WI38 (cell line): Measurements from ENCODE around the gene RNF125.

Experiments
- H3K4me3 ChIP-seq: 2 replicates; pipeline ENCODE4 v1.5.1; 2011; ENCODE audit warnings: low read depth, mild to moderate bottlenecking, control low read depth, low read length
- TF ChIP-seq, protein P1 (sequence below): IDR thresholded peaks from 2 replicates; pipeline ENCODE4 v1.5.1; 2012; ENCODE audit warnings: low read depth, mild to moderate bottlenecking, control low read depth, low read length

Gene RNF125

DNA sequence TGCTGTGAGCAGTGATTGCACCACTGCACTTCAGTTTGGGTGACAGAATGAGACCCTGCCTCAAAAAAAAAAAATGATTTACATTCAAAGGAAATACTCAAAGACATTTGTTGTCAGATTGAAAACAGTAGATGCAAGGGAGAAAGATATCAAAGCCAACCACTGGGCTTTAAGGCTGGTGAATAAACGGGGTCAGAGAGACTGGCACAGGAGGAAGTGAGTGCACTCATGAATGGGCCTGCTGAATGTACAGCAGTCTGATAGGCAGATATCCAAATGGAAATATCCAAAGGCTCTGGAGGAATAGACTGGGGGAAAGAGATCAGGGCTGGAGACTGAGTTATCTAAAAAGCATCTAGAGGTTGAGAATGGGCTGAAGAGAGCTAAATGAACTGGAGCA, 10.9 kb downstream of the RNF125 start:
- TF ChIP-seq, protein P1, sequence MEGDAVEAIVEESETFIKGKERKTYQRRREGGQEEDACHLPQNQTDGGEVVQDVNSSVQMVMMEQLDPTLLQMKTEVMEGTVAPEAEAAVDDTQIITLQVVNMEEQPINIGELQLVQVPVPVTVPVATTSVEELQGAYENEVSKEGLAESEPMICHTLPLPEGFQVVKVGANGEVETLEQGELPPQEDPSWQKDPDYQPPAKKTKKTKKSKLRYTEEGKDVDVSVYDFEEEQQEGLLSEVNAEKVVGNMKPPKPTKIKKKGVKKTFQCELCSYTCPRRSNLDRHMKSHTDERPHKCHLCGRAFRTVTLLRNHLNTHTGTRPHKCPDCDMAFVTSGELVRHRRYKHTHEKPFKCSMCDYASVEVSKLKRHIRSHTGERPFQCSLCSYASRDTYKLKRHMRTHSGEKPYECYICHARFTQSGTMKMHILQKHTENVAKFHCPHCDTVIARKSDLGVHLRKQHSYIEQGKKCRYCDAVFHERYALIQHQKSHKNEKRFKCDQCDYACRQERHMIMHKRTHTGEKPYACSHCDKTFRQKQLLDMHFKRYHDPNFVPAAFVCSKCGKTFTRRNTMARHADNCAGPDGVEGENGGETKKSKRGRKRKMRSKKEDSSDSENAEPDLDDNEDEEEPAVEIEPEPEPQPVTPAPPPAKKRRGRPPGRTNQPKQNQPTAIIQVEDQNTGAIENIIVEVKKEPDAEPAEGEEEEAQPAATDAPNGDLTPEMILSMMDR: no peak
- no peak overlapping the region for H3K4me3 ChIP-seq

DNA sequence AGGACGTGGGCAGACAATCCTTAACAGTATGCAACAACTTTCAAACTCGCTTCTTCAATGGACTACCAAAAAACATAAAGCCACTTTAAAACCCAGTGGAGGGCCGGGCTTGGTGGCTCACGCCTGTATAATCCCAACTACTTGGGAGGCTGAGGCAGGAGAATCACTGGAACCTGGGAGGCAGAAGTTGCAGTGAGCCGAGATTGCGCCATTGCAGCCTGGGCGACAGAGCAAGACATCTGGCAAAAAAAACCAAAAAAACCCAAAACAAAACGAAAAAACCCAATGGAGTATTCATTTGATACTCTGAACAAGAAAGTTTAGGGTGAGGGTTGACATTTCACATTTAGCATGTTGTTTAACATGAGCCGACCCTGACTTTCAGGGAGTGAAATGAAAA, 14.0 kb downstream of the RNF125 start:
- TF ChIP-seq, protein P1: no peak

DNA sequence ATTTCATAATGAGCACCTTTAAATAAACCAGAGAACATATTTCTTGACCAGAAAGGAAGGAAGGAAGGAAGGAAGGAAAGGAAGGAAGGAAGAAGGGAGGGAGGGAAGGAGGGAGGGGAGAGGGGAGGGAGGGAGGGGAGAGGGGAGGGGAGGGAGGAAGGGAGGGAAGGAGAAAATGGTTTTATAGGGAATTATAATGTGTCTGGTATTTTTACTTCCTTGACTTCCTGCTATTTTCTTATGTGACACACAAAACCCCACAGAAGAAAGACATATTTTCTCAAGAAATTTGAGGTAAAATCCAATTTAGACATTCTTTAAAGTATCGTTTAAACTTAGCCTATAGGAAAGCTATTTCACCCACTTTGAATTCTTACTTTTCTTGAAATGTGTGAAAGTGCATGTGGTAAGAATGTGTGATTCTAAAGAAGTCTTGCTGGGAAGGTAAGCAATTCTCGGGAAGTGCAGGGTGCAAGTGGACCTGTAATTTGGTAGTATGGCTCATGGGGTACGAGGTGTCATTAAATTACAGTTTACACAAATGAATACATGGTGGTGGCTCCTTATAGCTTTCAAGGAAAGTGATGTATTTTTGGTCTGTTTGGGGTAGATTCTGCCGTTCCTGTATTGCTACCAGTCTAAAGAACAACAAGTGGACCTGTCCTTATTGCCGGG, 18.0 kb downstream of the RNF125 start:
- TF ChIP-seq, protein P1: no peak
- H3K4me3 ChIP-seq: no peak overlapping the region

More for the DNA sequence above, 14.0 kb downstream of the RNF125 start:
- no peak overlapping the region for H3K4me3 ChIP-seq

DNA sequence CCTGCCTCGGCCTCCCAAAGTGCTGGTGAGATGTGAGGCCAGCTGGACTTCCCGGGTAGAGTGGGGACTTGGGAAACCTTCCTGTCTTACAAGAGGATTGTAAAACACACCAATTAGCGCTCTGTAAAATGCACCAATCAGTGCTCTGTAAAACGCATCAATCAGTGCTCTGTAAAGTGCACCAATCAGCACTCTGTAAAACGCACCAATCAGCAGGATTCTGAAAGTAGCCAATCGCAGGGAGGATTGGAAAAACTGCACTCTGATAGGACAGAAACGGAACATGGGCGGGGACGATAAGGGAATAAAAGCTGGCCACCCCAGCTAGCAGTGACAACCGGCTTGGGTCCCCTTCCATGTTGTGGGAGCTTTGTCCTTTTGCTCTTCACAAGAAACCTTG, 19.0 kb downstream of the RNF125 start:
- no peak overlapping the region for H3K4me3 ChIP-seq
- TF ChIP-seq, protein P1: no peak

DNA sequence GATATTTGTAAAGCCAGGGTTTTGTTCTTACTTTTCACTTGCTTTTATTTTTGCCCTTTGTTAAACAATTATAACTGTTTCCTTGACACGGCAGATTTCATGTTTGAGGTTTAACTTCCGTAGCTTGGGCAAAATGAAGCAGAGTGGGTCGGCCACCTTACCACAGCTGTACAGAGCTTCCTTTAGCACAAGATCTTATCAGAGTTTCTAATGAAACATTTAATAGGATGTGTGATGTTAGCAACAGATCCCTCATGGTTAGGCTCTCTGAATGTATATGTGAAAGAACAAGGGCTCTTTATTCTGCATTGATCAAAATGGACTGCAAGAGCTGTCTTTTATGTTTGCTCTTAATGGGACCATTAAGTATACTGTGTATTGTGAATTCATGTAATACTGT, 22.3 kb downstream of the RNF125 start:
- H3K4me3 ChIP-seq: no peak overlapping the region
- TF ChIP-seq, protein P1: no peak

DNA sequence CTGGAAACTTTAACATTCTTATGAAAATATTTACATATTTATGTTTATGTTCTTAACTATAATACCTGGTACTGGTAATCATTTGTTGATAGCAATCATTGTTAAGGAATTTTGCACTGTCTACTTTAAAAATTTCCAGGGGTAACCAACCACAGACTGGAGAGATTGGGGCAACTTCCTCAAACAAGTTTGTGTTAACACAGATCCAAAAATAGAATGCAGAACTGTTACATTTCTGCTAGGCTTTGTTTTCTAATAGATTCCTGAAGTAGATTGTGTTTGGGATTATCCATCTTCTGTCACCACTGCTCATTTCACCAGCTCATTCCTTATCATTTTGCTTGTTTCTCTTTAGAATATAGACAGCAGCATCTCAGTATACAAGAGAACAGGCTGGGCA, 23.7 kb downstream of the RNF125 start:
- H3K4me3 ChIP-seq: no peak overlapping the region
- TF ChIP-seq, protein P1: no peak

DNA sequence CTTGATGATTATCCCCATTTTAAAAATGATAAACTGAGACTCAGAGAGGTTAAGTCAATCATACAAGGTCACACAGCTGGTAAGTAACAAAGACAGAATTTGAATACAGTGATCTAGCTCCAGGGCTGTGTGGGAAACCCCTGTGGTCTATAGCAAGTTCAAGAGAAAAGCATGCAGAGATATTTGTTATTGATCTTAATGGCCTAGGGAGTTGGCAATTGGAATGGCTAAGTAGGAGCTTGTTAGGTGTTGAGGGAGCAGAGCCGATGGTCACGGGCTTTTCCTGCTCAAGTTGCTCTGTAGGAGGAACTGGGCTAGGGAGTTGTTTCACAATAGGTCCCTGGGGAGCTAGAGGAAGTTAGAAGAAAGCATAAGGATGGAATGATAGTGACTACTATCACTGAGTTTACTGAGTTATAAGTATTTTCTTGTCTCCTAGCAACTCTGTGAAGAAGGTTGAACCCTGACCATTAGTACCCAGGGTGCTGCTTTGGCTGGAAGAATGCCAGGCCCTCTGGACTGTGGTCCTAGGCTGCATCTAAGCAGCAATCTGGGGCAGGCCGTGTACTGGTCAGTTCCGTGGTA, 30.0 kb downstream of the RNF125 start:
- no peak overlapping the region for H3K4me3 ChIP-seq

More for the DNA sequence above, 30.0 kb downstream of the RNF125 start:
- TF ChIP-seq, protein P1: no peak
